A549 (cell line): ENCODE data around the gene TAF4. TPM values are rescaled to one million over a fixed set of nuclear protein-coding genes. Genes with fewer than 3 reads are reported as not detected.

Experiments
- ATAC-seq, 2 experiments: fragments of 200-7000 bp in 1 of 2; fragments of >200 bp in 1 of 2; cut with Nextera tagmentation in 1 of 2; cut with Tn5 transposase in 1 of 2; 3 replicates each; pipeline versions ENCODE4 v1.8.0 to v1.9.1; 2018 to 2020; ENCODE audit warnings: mild to moderate bottlenecking in 1 of 2, moderate library complexity in 1 of 2
- CTCF ChIA-PET: fragments of 300-600 bp; sonication (Branson Sonifier 250); formaldehyde crosslinking; extraction: SDS; loops from one replicate; lab custom pipeline; 2021; ENCODE audit warnings: antibody characterized with exemption, inconsistent platforms; lab: Yijun Ruan, JAX
- POLR2A ChIA-PET: fragments of 350-600 bp; formaldehyde crosslinking; extraction: SDS; loops from one replicate; lab custom pipeline; 2021; ENCODE audit warnings: antibody characterized with exemption, inconsistent platforms; lab: Yijun Ruan, JAX
- DNase-seq, 2 experiments: peaks; one replicate each; pipeline versions ENCODE4 v3.0.0 to v3.0.0-alpha.2; 2011 to 2016; ENCODE audit warnings: low read depth in 1 of 2, low spot score in 1 of 2
- FAIRE-seq: peaks from 2 replicates; lab custom pipeline; 2011; peaks lifted over from hg19 to GRCh38; lab: Jason Lieb, UNC
- H3K27ac ChIP-seq, 2 experiments: fragments of >200 bp; sonication (Bioruptor Twin); formaldehyde crosslinking; 3 replicates each; pipeline ENCODE4 v1.5.1; 2016 to 2017
- H3K4me1 ChIP-seq: fragments of >200 bp; sonication (Bioruptor Twin); formaldehyde crosslinking; 3 replicates; pipeline ENCODE4 v1.6.1; 2016
- H3K4me2 ChIP-seq: fragments of >200 bp; sonication (Bioruptor Twin); formaldehyde crosslinking; 3 replicates; pipeline ENCODE4 v1.6.1; 2016
- H3K4me3 ChIP-seq: fragments of >200 bp; sonication (Bioruptor Twin); formaldehyde crosslinking; 3 replicates; pipeline ENCODE4 v1.5.1; 2016
- H3K9me3 ChIP-seq: fragments of >200 bp; sonication (Bioruptor Twin); formaldehyde crosslinking; 3 replicates; pipeline ENCODE4 v1.6.1; 2016
- BHLHE40 ChIP-seq: IDR thresholded peaks from 2 replicates; pipeline ENCODE4 v1.6.1; 2012; ENCODE audit warnings: low read depth, low read length, inconsistent platforms
- CTCF ChIP-seq: fragments of >200 bp; sonication (Bioruptor Twin); formaldehyde crosslinking; IDR thresholded peaks from 3 replicates; pipeline ENCODE4 v1.5.1; 2016
- ELK1 ChIP-seq: fragments of 150-350 bp; IDR thresholded peaks from 2 replicates; pipeline ENCODE4 v1.6.1; 2014; ENCODE audit warnings: low read depth, mild to moderate bottlenecking, low read length
- EP300 ChIP-seq, 2 experiments: fragments of >200 bp; sonication (Bioruptor Twin); formaldehyde crosslinking; IDR thresholded peaks; 2 replicates in 1 of 2; 3 replicates in 1 of 2; pipeline ENCODE4 v1.6.1; 2016 to 2017
- GATA3 ChIP-seq: IDR thresholded peaks from 2 replicates; pipeline ENCODE4 v1.6.1; 2012; ENCODE audit warnings: borderline replicate concordance
- HES2 ChIP-seq: fragments of >200 bp; sonication (Bioruptor Twin); formaldehyde crosslinking; IDR thresholded peaks from 2 replicates; pipeline ENCODE4 v1.6.1; 2016
- HOXB13 ChIP-seq: fragments of 250-450 bp; sonication (Bioruptor Pico); IDR thresholded peaks from 2 replicates; pipeline ENCODE4 v1.5.0; 2020; ENCODE audit warnings: low read depth, mild to moderate bottlenecking, moderate library complexity
- JUN ChIP-seq, 2 experiments: fragments of >200 bp; sonication (Bioruptor Twin); formaldehyde crosslinking; IDR thresholded peaks; 2 replicates in 1 of 2; 3 replicates in 1 of 2; pipeline ENCODE4 v1.6.1; 2016 to 2017
- JUNB ChIP-seq: fragments of >200 bp; sonication (Bioruptor Twin); formaldehyde crosslinking; IDR thresholded peaks from 2 replicates; pipeline ENCODE4 v1.6.1; 2016
- MAFK ChIP-seq: fragments of 450-650 bp; IDR thresholded peaks from 2 replicates; pipeline ENCODE4 v1.6.1; 2014; ENCODE audit not compliant: partially characterized antibody
- MYC ChIP-seq: IDR thresholded peaks from 2 replicates; pipeline ENCODE4 v1.6.1; 2012; ENCODE audit warnings: mild to moderate bottlenecking, inconsistent platforms, low read length, improper control_type of control experiment, borderline replicate concordance
- NR3C1 ChIP-seq: fragments of >200 bp; sonication (Bioruptor Twin); formaldehyde crosslinking; IDR thresholded peaks from 3 replicates; pipeline ENCODE4 v1.6.1; 2017
- POLR2A ChIP-seq: IDR thresholded peaks from 2 replicates; pipeline ENCODE4 v1.6.1; 2012; ENCODE audit warnings: mild to moderate bottlenecking, low read length
- RCOR1 ChIP-seq: fragments of 150-350 bp; IDR thresholded peaks from 2 replicates; pipeline ENCODE4 v1.6.1; 2014; ENCODE audit warnings: antibody characterized with exemption, low read length, low read depth
- REST ChIP-seq: fragments of 200-600 bp; sonication (generic); IDR thresholded peaks from 2 replicates; pipeline ENCODE4 v1.6.1; 2016; ENCODE audit warnings: antibody characterized with exemption, mild to moderate bottlenecking, moderate library complexity
- RFX5 ChIP-seq: fragments of 450-650 bp; IDR thresholded peaks from 2 replicates; pipeline ENCODE4 v1.7.1; 2014; ENCODE audit warnings: antibody characterized with exemption, mild to moderate bottlenecking, moderate library complexity
- RNF2 ChIP-seq: fragments of 200-600 bp; sonication (generic); IDR thresholded peaks from 2 replicates; pipeline ENCODE4 v1.6.1; 2016; ENCODE audit warnings: low read depth, mild to moderate bottlenecking, antibody characterized with exemption, moderate library complexity, borderline replicate concordance
- SMC3 ChIP-seq: fragments of >200 bp; sonication (Bioruptor Twin); formaldehyde crosslinking; IDR thresholded peaks from 3 replicates; pipeline ENCODE4 v1.6.1; 2018; ENCODE audit warnings: inconsistent platforms
- SREBF2 ChIP-seq: fragments of 450-650 bp; IDR thresholded peaks from 2 replicates; pipeline ENCODE4 v1.6.1; 2014; ENCODE audit warnings: mild to moderate bottlenecking, moderate library complexity
- WGBS: methylation state at CpG from one replicate; pipeline ENCODE4 v1.1.6; 2017; ENCODE audit errors: missing lambda C conversion rate; 5-methylcytosine and 5-hydroxymethylcytosine counted together
- polyA plus RNA-seq, 4 experiments: library from polyadenylated mRNA; depleted of rRNA in 3 of 4; stranded (reverse); fragments of >200 nt; fragmentation: RNase III in 1 of 4; extraction: RNeasy Plus Mini Kit Qiagen cat#74134 plus additional on column Dnase treatment in 1 of 4; gene quantifications; 2 replicates in 3 of 4; 3 replicates in 1 of 4; pipeline ENCODE4 v1.2.3, GENCODE V29; 2011 to 2017

The TAF4 gene
- polyA plus RNA-seq, 2 of the 4 experiments (the other 2 are of a cell fraction), result 6.1 to 11.0 TPM

DNA sequence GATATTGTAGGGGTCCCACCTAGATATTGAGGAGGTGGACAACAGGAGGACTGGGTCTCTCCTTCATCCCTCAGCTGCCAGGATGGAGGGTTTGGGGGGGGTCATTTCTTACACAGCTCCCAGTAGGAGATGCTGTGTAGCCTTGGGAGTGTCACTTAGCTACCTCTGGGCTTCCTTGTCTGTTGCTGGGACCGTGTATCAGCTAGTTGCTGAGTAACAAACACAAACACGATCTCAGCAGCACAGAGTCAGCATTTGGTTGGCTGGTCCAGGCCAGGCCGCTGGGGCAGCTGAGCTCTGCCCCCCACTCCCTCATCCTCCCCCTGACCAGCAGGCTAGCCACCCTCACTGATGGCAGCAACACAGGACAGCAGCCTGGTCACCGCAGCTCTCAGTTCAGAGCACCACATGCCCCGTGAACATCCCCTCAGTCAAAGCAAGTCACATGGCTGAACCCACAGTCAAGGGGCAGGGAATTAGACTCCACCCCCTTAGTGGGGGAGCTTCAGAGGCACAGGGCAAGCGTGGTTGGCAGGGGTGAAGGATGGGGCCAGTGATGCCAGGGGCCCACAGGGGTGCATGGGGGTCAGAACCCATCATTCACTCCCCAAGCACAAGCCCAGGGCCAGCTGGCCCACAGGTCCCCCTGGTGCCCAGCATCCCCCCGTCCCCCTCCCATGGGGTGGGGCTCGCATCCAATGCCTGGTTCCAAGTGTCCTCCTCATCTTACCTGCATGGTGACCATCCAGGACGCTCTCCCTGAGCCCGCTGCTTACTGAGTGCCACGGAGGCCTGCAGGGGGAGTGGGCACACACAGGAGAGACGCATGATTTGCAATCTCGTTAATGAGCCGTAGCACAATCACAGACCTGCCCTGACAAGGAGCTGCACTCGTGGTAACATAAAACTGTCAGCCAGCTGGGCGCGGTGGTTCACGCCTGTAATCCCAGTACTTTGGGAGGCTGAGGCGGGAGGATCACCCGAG is 112.4 kb downstream of the TAF4 start:
- ATAC-seq, result no peak
- 69% methylated on average over 12 of the region's 20 CpGs for WGBS

DNA sequence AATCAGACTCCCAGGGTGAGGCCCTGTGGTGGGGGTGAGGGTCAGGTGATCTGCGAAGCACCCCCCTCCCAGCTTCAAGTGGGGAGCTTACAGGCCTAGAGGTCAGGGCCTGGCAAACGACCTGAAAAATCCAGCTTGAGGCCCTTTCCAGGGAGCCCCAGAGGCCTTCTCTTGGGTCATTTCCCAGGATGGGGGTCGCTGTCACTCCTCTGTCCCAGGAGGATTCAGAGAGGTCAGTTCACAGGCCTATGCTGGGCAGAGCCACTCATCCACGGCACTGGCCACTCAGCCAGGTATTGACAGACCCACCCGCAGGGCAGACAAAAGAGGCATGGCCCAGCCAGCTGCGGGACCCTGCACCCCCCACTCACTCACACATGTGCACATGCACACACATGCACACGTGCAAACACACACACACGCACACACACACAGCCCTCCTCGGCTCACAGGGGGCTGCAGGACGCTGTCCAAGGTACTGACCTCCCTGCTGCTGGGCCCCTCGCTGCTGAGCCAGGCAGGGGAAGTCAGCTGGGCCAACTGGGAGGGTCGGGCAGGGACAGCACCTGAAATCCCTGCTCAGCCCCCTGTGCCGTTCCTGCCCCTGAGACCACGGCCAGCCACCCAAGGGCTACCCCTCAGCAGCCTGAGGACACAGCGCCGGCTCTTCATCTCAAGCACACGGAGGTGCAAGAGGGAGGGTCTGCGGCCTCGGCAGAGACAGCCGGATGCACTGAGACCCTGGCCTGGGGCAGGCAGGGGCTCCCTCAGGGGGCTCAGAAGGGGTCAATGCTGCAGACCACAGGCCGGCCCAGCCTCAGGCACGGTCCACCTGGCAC is 113.8 kb downstream of the TAF4 start:
- no peak overlapping the region for H3K27ac ChIP-seq
- 0 out of 3 replicates have a peak, but pooled peaks cover 4% of the 10 kb centered on the region for H3K9me3 ChIP-seq
- ChIA-PET POLR2A (no interaction called here), CTCF (no interaction called here)
- no peak for FAIRE-seq
- WGBS, result 55% methylated on average over 6 of the region's 22 CpGs
- no peak for DNase-seq
- H3K4me3 ChIP-seq, result no peak overlapping the region
- no peak for ATAC-seq
- TF ChIP-seq REST (peak; percentile 89), BHLHE40 (no peak)
- H3K4me2 ChIP-seq, result no peak overlapping the region
- no peaks in the 10 kb centered on the region for H3K4me1 ChIP-seq

More for the DNA sequence above, 112.4 kb downstream of the TAF4 start:
- Histone ChIP-seq H3K4me2 (no peak overlapping the region), H3K27ac (no peak overlapping the region), H3K4me1 (no peaks in the 10 kb centered on the region), H3K4me3 (no peak overlapping the region), H3K9me3 (no peaks in the 10 kb centered on the region)
- ChIA-PET POLR2A (no interaction called here), CTCF (interaction anchor here (1.0 kb wide), 1 partner anchor 66 kb away, joined by 3 read pairs; no protein-coding TSS in a partner anchor)
- no peak for FAIRE-seq
- TF ChIP-seq EP300 (IDR thresholded peaks at IDR 0.05) (no peak), MYC (no peak), MAFK (no peak), HOXB13 (CRISPR knock-in tag) (no peak), JUN (IDR thresholded peaks at IDR 0.05) (no peak), NR3C1 (no peak), SMC3 (no peak)
- DNase-seq, result no peak

GRCh38 chr20:61950641-61951071 is 115.0 kb downstream of the TAF4 start:
- POLR2A ChIA-PET, result no interaction called here
- CTCF ChIA-PET, result interaction anchor here (0.6 kb wide), 1 partner anchor 905 kb away, joined by 3 read pairs; no protein-coding TSS in a partner anchor
- ATAC-seq (peak in 1 of 2 experiments; percentile 60; a peak in 4 of 6 replicates), DNase-seq (no peak), FAIRE-seq (no peak)
- Histone ChIP-seq H3K4me3 (no peak overlapping the region), H3K9me3 (0 out of 3 replicates have a peak, but pooled peaks cover 4% of the 10 kb centered on the region), H3K4me2 (no peak overlapping the region), H3K27ac (no peak overlapping the region), H3K4me1 (no peaks in the 10 kb centered on the region)
- no peak for TF ChIP-seq CTCF
- TF ChIP-seq MAFK, result no peak
- no peak for TF ChIP-seq HES2
- no peak for TF ChIP-seq GATA3
- no peak for TF ChIP-seq MYC
- TF ChIP-seq RNF2, result no peak
- no peak for TF ChIP-seq POLR2A
- no peak for TF ChIP-seq RFX5
- TF ChIP-seq JUNB, result no peak
- no peak for TF ChIP-seq SREBF2
- TF ChIP-seq ELK1, result no peak
- TF ChIP-seq RCOR1, result no peak
- WGBS, result 20% methylated on average over 3 of the region's 7 CpGs
